Upper lobe of left lung (tissue), 4 donors: Measurements from ENCODE around the gene UTP25.

Experiments
- POLR2A ChIP-seq, 4 donors: fragments of 450-650 bp; IDR thresholded peaks; one replicate each; pipeline ENCODE4 v1.5.1; 2016 to 2017; ENCODE audit warnings: antibody characterized with exemption in 4 of 4, mild to moderate bottlenecking in 2 of 4
- TF ChIP-seq, protein P1 (sequence below), 6 experiments: fragments of 450-650 bp in 4 of 6; fragments of 200-600 bp in 2 of 6; sonication (generic) in 2 of 6; IDR thresholded peaks; one replicate each; pipeline ENCODE4 v1.5.1; 2016 to 2019; ENCODE audit warnings: antibody characterized with exemption in 6 of 6

DNA sequence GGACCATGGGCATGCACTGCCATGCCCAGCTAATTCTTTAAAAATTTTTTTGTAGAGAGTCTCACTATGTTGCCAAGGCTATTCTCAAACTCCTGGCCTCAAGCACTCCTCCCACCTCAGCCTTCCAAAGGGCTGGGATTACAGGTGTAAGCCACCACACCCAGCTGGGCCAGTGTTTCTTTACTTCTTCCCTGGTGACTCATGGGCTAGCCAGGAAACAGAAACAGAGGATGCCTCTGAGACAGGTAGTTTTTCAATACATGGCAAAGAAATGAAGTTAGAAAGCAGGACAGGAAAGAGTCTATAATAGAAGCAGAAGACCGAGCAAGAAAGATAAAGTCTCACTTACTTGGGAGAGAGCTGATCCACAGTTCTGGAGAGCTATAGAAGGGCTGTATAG is 35.9 kb upstream of the UTP25 start:
- TF ChIP-seq, protein P1, sequence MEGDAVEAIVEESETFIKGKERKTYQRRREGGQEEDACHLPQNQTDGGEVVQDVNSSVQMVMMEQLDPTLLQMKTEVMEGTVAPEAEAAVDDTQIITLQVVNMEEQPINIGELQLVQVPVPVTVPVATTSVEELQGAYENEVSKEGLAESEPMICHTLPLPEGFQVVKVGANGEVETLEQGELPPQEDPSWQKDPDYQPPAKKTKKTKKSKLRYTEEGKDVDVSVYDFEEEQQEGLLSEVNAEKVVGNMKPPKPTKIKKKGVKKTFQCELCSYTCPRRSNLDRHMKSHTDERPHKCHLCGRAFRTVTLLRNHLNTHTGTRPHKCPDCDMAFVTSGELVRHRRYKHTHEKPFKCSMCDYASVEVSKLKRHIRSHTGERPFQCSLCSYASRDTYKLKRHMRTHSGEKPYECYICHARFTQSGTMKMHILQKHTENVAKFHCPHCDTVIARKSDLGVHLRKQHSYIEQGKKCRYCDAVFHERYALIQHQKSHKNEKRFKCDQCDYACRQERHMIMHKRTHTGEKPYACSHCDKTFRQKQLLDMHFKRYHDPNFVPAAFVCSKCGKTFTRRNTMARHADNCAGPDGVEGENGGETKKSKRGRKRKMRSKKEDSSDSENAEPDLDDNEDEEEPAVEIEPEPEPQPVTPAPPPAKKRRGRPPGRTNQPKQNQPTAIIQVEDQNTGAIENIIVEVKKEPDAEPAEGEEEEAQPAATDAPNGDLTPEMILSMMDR (IDR thresholded peaks at IDR 0.05): no peak
- TF ChIP-seq POLR2A (IDR thresholded peaks at IDR 0.05): no peak
